Kidney glomerular epithelial cell (primary cell): ENCODE data around the gene KDM1B.
"Not testable (repeated sequence)": the region's sequence is repeated elsewhere in the genome, so short reads cannot be mapped to it uniquely, and the experiment has no call there.

ENCODE experiments used
- DNase-seq: peaks from one replicate; lab custom pipeline; 2025; lab: John Stamatoyannopoulos, UW

The KDM1B gene

DNA sequence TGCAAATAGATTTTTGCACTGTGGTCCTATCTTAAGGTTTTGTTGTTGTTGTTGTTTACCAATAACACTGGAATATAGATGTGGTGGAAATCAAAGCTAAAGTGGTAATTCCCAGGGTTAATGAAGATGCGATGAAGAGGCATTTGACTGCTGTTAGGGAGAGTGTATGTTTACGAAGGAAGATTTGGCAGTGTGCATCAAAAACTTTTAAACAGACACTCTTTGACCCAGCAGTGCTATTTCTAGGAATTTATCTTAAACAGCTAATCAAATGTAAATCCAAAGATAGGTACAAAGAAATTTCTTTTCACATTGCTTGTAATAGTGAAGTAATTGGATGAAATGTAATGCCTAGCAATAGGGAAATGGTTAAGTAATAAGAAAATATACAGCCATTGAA is 34.0 kb downstream of the KDM1B start:
- DNase-seq: no peak

DNA sequence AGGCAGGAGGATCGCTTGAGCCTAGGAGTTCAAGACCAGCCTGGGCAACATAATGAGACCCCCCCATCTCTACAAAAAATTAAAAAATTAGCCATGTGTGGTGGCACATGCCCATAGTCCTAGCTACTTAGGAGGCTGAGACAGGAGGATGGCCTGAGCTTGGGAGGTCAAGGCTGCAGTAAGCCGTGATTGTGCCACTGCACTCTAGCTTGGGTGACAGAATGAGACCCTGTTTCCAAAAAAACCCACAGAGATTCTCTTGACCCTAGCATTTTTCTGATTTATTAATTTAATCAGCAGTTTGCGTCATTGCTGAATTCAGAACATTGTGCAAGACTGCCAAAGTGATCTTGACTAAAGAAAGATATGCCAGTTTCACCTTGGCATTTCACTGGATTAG is 36.8 kb downstream of the KDM1B start:
- no peak for DNase-seq

DNA sequence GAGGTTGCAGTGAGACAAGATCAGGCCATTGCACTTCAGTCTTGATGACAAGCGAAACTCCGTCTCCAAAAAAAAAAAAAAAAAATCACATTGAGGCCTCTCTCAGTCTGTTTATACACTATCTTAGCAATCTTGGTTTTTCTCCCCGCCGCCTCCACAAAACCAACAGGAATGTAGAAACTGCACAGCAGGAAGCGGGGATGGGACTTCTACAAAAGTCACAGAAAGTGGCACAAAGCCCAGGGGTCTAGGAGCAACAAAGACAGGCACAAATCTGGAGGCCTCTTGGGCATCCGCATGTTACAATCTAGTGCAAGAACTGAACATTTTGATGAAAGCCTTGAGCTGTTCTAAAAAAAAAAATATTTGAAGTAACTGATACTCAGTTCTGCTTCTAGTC is 48.6 kb downstream of the KDM1B start:
- no peak for DNase-seq

DNA sequence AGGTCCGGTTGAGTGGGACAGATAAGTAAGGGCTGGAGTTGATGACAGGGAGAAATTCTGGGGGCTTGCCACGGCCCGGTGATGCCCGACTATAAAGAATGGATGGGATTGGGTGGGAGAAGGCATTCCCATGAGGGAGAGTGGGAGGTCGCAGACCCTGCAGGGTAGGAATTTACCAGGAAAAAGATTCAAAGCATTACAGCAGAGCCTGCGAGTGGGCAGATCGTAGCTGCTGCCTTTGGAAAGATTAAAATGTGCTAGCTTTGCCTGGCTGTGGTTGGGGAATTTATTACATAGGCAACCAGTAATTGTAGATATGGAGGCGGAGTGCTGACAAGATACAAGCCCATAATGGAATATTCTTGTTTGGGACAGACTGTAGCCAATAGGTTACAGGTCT is 49.5 kb downstream of the KDM1B start:
- DNase-seq: no peak

DNA sequence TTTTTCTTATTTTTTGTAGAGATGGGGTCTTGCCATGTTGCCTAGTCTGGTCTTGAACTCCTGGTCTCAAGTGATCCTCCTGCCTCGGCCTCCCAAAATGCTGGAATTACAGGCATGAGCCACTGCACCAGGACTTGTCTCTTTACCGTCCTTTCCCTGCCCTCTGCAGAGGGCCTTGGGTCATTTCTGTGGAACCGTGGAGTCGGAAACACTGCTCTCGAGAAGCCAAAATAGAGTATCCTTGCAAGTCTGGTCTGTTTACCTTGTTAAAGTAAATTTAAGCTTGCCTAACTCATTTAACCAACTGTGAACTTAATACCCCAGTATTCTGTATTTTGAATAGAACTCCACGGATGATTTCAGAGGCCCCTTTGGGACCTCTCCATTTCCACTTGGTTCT is 51.4 kb downstream of the KDM1B start:
- no peak for DNase-seq

DNA sequence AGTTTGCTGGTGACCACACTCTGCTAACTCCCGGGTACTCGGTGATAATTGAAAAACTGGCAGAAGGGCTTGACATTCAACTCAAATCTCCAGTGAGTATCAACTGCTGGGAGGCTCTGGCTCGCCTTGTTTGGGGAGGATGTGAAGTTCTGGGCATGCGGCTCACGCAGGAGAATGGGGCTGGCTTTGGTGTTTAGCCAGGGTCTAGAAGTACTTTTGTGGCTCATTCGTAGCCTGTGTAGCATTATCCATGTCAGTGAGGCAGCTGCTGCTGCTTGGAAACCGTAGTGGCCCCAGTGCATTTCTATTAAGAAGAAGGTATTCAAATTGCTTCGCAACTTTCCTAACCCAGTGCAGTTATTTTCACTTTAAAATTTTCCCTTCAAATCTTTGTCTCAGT is 52.2 kb downstream of the KDM1B start:
- DNase-seq: no peak

DNA sequence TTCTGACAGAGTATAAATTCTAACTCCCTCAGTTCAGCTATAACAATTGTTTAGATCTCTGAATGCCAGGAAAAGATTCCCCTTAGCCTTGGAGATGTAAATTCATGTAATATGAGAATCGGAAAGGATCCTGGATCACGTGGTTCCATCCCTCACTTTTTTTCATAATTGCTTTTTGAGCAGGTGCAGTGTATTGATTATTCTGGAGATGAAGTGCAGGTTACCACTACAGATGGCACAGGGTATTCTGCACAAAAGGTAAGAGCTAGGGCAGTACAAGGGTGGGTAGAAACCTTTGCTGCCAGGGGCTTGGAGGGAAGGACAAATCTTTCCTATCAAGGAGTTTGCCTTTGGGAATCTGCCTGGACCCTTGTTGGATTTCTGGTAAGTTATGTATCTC is 52.7 kb downstream of the KDM1B start:
- DNase-seq: no peak

DNA sequence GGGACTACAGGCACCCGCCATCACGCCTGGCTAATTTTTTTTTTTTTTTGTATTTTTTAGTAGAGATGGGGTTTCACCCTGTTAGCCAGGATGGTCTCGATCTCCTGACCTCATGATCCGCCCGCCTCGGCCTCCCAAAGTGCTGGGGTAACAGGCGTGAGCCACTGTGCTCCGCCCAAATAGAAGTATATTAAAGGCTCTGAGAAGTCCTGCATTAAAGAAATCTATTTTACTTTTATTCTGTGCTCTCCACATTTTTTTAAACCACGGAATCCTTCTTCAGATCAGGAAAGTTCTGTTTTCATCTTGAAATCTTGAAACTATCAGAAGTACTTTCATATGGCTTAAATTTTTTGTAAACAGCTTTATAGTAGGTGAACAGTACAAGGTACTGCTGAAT is 53.6 kb downstream of the KDM1B start:
- DNase-seq: not testable (repeated sequence)

DNA sequence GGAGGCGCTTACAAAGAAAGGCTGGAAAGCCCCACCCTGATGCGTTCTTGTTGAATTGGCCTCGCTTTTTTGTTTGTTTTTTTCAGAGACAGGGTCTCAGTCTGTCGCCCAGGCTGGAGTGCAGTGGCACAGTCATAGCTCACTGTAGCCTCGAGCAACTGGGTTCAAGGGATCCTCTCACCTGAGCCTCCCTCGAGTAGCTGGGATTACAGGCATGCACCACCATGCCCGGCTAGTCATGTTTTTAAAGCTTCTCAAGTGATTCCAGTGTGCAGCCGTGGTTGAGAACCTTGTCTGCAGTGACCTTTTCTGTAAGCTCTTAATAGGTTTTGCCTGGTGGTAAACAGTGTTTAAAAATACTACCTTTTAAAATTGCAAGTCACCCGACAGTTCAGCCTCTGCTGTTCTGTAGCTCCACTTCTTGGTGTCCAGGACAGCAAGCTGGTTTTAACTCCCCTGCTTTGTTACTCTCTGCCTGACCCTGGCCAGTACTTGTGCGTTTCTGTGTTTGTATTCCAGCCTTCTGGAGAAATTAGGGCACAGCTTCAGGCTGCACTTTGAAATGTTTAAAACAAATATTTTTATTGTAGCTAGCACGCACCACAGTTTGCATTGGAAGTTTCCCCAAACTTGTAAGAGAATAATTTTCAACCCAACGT is 54.4 kb downstream of the KDM1B start:
- no peak for DNase-seq

DNA sequence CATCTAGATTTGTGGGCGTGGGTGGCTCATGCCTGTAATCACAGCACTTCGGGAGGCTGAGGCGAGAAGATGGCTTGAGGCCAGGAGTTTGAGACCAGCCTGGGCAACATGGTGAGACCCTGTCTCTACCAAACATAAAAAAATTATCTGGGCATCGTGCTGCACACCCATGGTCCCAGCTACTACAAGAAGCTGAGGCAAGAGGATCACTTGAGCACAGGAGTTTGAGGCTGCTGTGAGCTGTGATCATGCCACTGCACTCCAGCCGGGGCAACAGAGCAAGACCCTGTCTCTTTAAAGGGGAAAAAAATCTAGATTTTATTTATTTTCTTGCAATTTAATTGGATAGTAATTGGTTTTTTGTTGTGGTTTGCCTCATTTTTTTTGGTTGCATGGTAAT is 55.5 kb downstream of the KDM1B start:
- DNase-seq: no peak

DNA sequence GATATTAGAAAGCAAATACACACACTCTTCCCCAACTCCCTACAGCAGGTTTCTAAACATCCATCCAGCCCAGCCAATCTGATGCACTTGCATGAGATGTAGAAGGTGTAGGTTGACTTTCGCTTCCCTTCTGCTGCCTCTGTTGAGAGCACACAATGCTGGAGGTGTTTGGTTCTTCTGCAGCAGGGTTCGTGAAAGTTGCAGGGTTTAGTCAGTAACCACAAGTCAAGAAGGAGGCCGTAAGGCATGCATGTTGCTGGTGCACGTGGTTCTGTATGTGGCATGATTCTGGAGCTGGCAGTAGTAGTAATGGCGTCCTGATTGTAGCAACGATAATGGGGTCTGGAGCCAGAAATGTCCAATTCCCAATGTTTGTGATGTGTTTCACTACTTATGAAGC is 56.1 kb downstream of the KDM1B start:
- DNase-seq: no peak

DNA sequence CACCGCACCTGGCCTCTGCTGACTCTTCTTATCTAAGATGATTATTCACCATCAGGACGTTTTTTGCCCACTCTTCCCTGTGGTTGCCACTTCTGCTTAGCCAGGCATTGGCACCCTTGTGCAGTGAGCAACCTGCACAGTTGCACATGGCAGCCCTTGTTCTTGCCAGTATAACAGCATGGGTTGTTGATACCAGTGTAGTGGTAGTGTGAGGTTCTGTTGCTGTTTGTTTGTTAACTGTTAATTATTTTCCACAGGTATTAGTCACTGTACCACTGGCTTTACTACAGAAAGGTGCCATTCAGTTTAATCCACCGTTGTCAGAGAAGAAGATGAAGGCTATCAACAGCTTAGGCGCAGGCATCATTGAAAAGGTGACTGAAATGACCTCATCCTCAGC is 57.0 kb downstream of the KDM1B start:
- no peak for DNase-seq

DNA sequence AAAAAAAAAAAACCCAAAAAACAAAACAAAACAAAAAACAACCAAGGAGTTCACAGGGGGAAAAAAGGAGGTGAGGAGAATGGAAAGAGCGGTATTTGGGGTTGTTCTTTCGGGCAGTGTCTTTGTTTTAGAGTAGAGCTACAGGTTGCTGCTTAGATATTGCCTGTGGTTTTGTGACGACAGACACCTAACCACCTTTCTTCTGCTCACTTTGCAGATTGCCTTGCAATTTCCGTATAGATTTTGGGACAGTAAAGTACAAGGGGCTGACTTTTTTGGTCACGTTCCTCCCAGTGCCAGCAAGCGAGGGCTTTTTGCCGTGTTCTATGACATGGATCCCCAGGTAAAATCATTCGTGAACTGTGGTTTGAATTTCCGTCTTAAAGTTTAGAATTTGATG is 58.2 kb downstream of the KDM1B start:
- DNase-seq: no peak

DNA sequence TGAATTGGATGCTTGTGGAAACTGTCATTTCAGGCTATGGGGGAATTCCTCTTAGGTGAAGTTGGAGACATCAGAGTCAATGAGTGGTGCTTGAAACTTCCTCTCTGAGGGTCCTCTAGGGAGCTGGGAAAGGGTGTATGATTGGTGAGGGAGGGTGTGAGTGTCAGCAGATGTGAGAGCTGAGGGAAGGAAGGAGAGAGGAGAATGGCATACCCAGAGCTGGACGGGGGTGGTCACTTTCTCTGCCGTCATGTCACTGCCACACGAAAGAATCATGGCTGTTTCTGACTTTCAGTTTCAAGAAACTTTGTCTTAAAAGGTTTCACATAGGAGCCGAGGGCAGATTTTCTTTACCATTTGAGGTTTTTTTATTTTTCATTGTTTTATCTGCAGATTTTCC is 58.8 kb downstream of the KDM1B start:
- no peak for DNase-seq

DNA sequence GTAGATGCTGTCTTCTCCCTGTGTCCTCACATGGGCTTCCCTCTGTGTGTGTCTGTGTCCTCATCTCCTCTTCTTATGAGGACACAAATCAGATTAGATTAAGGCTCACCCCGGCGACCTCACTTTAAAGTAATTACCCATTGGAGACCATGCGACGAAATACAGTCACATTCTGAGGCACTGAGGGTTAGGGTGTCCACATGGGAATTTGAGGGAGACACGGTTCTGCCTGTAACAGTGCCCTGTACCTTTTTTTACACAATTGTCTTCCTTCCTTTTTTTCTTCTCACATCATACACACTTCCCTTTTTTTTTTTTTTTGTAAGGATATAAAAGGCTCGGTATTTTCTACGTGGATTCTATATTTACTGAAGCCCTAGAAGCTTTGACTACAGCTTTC is 60.2 kb downstream of the KDM1B start:
- no peak for DNase-seq

DNA sequence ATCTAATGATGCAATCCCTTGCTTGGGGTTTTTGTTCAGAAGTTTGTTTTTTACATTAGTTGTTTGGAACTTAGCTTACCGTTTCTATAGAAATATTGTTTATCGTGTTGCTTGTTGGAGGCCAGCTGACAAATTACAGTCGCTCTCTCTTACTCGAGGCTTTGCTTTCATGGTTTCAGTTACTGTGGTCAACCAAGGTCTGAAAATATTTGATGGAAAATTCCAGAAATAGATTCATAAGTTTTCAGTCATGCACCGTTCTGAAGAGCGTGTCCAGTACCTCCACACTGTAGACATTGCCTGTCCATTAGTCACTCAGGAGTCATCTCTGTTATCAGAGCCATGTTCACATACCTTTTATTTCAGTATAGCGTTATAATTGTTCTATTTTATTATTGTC is 61.2 kb downstream of the KDM1B start:
- DNase-seq: peak; percentile 76

DNA sequence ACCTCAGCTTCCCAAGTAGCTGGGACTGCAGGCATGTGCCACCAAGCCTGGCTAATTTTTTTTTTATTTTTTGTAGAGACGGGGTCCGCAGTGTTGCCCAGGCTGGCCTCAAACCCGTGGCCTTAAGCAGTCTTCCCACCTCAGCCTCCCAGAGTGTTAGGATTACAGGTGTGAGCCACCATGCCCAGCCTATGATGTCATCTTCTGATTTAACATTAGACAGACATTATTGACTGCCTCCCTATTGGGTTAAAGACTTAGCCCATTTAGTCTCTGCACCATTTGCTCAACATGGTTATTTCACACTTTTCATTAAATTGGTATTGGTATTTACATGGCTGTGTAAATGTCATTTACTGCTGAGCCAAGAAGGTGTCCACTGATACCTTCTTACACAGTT is 63.0 kb downstream of the KDM1B start:
- DNase-seq: no peak

DNA sequence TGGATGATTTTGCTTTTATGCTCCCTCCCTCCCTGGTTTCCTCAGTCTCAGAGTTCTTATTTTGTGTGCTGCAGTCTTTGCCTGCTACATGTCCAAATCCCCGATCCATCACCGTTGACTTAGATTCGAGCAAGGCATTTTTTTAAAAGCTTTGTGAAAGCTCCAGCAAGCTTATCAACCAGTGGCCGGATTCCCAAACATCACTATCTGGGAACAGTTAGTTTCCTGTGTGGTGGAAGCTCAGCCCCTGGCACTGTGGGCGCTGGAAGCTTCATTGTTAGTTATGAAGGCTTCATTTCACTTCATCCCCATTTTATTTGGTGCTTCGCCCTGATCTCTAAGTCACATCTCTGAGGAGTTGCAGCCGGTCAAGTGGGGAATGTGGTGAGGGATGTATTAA is 64.4 kb downstream of the KDM1B start:
- no peak for DNase-seq

DNA sequence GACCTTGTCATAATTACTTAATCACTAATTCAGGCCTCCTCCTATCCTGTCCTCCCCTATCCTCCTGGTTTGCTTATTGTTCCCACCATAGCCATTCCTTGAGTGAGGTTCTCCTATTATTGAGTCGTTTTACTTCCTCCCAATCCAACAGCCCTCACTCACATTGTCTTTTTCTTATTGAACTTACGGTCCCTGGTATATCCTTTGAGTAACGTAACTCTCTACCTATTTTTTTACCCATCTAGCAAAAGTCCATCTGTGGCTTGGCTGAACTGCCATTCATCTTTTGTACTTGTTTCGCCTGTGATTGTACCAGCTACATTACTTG is 66.0 kb downstream of the KDM1B start:
- no peak for DNase-seq

DNA sequence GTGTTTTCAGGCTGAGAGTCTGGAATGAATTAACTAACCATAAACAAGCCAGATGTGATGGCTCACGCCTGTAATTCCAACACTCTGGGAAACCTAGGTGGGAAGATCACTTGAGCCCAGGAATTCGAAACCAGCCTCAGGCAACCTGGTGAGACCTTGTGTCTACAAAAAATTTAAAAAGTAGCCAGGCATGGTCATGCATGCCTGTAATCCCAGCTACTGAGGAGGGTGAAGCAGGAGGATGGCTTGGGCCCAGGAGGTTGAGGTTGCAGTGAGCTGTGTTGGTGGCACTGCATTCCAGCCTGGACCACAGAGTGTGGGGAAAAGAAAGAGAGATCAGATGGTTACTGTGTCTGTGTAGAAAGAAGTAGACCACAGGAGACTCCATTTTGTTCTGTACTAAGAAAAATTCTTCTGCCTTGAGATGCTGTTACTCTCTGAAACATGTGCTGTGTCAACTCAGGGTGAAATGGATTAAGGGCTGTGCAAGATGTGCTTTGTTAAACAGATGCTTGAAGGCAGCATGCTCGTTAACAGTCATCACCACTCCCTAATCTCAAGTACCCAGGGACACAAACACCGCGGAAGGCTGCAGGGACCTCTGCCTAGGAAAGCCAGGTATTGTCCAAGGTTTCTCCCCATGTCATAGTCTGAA is 71.4 kb downstream of the KDM1B start:
- not testable (repeated sequence) for DNase-seq

DNA sequence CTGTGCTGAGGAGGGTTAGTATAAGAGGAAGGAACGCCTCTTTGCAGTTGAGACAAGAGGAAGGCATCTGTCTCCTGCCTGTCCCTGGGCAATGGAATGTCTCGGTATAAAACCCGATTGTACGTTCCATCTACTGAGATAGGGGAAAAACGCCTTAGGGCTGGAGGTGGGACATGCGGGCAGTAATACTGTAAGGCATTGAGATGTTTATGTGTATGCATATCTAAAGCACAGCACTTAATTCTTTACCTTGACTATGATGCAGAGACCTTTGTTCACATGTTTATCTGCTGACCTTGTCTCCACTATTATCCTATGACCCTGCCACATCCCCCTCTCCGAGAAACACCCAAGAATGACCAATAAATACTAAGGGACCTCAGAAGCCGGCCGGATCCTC is 71.9 kb downstream of the KDM1B start:
- not testable (repeated sequence) for DNase-seq

DNA sequence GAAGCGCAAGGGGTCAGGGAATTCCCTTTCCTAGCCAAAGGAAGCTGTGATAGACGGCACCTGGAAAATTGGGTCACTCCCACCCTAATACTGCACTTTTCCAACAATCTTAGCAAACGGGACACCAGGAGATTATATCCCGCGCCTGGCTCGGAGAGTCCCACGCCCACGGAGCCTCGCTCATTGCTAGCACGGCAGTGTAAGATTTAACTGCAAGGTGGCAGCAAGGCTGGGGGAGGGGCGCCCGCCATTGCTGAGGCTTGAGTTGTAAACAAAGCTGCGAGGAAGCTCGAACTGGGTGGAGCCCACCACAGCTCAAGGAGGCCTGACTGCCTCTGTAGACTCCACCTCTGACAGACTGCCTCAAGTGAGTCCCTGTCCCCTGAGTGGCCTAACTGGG is 73.4 kb downstream of the KDM1B start:
- DNase-seq: not testable (repeated sequence)

DNA sequence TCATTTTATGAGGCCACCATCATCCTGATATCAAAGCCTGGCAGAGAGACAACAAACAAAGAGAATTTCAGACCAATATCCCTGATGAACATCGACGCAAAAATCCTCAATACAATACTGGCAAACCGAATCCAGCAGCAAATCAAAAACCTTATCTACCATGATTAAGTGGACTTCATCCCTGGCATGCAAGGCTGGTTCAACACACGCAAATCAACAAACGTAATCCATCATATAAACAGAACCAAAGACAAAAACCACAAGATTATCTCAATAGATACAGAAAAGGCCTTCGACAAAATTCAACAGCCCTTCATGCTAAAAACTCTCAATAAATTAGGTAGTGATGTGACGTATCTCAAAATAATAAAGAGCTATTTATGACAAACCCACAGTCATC is 76.6 kb downstream of the KDM1B start:
- not testable (repeated sequence) for DNase-seq

DNA sequence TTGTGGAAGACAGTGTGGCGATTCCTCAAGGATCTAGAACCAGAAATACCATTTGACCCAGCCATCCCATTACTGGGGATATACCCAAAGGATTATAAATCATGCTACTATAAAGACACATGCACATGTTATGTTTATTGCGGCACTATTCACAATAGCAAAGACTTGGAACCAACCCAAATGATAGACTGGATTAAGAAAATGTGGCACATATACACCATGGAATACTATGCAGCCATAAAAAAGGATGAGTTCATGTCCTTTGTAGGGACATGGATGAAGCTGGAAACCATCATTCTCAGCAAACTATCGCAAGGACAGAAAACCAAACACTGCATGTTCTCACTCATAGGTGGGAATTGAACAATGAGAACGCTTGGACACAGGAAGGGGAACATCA is 78.5 kb downstream of the KDM1B start:
- DNase-seq: not testable (repeated sequence)
